Measurements from ENCODE around the gene RAB44.

- no peak for TF ChIP-seq CTCF (IDR thresholded peaks at IDR 0.05)
- no peak for TF ChIP-seq POLR2A (IDR thresholded peaks at IDR 0.05)
These were observed 16.9 kb downstream of the RAB44 start for GRCh38 chr6:36714511-36714910.

All from adrenal gland (tissue), 5 donors.